GM18907 (cell line): ENCODE measurements around the gene P2RX4.
"Not testable (repeated sequence)": the region's sequence is repeated elsewhere in the genome, so short reads cannot be mapped to it uniquely, and the experiment has no call there.

Experiments used
- ATAC-seq: cut with Tn5 transposase; IDR thresholded peaks from one replicate; pipeline ENCODE4 v1.9.1; 2021; ENCODE audit warnings: mild to moderate bottlenecking, moderate library complexity; ENCODE audit not compliant: unreplicated experiment

P2RX4 gene

DNA sequence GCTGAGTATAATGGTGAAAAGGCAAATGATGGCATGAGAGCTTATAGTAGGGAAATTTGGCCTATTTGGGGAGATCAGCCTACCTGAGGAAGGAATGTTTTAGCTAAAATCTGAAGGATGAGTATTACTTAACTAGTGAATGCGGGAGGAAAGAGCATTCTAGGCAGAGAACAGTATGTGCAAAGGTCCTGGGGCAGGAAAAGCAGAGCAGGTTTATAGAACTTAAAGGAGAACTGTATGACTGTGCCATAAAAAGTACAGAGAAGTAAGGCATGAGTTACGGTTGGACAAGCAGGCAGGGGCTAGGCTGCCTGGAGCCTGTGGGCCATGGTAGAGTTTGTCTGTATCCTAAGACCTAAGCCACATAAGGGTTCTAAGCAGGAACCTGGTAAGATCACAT is 21.7 kb upstream of the P2RX4 start:
- ATAC-seq = no peak

DNA sequence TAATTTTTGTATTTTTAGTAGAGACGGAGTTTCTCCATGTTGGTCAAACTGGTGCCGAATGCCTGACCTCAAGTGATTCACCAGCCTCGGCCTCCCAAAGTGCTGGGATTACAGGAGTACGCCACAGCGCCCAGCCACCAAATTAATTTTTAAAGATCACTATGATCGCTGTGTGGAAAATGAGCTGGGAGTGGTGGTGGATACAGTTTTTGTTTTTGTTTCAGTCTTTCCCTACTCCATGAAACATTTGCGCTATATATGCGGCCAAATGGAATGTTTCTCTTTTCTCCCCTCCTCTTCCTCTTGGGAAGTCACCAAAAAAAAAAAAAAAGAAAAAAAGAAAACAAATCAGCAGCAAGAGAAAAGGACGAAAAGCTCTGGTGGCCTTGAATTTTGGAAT is 20.8 kb upstream of the P2RX4 start:
- no peak for ATAC-seq

DNA sequence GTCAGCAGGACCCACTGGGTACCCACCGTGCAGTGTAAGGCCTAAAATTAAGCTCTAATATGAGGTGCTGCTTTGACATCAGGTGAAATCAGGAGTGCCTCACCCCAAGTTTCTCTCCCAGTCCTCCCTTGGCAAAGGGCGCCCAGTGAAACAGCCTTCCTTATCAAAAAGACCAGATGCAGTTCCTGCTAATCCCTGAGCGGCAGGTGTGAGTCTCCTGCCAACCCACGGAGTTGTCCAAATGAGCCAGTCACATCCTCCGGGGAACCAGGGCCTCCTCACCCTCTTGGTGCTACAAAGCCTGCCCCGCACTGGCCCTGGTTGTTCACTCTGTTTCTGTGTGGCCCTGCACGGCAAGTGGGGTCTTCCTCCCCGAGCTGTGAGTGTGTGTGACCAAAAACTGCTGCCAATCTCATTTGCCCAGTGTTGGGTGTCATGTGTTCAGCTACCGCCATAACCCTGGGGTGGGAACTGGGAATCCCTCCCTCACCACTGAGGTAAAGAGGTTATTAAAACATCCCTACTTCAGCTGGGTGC is 20.2 kb upstream of the P2RX4 start:
- ATAC-seq = no peak

DNA sequence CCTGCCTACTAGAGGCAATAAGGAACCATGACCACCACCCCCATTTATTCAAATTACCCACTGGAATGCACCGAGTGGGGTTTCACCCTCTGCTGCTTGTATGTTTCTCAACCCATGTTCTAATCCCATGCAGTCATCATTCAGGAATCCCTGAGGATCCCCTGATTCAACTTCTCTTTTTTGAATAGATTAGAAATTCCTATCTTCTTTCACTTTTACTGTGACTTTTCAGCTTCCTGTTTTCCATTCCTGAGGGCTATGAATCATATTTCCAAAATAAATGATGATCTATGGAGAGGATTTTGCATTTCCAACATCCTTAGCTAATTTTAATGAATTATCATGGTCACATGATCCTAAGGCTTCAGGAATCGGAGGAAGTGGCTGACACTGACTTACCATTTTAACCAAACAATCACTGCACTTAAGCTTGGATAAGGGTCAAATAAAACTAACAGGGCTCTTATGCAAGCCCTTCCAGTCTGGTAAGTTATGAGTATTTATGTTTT is 19.4 kb upstream of the P2RX4 start:
- ATAC-seq = no peak

DNA sequence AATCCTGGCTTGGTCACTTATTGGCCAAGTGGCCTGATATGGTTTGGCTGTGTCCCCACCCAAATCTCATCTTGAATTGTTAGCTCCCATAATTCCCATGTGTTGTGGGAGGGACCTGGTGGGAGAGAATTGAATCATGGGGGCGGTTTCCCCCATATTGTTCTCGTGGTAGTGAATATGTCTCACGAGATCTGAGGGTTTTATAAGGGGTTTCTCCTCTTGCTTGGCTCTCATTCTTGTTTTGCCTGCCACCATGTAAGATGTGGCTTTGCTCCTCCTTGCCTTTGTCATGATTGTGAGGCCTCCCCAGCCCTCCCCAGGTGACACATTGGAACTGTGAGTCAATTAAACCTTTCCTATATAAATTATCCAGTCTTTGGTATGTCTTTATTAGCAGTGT is 18.8 kb upstream of the P2RX4 start:
- ATAC-seq = no peak

DNA sequence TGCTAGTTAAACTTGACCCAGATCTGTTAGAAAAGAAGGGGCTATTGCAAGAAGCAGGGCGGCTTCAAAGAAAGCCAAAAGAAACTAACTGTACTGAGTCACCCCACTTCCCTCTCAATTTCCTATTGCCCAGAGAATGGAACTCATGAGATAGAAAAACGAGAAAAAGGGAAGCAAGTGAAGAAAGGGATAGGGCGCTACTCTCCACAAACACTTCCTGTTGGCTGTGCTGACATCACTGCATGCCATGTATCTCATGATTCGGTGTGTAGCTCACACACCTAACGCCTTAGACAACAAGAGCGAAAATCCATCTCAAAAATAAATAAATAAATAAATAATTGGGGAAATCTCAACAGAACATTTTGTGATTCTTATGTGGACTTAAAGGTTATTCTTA is 13.0 kb upstream of the P2RX4 start:
- ATAC-seq = no peak

DNA sequence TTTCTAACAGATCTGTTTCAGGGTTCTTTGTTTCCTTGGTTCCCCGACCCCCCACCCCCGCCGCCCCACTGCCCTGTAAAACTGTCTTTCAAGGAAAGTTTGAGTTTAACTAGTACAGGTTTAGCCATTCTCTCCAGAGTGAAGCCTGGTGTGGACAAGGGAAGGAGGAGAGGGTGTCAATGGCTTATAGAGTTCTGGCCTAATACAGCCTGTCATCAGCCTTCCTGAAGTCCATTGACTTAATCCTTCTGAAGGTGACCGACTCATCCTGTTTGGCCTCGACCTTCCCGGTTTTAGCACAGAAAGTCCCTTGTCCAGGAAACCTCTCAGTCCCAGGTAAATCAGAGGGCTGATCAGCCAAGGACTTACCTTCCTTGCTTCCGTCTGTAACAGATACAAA is 11.0 kb upstream of the P2RX4 start:
- no peak for ATAC-seq

DNA sequence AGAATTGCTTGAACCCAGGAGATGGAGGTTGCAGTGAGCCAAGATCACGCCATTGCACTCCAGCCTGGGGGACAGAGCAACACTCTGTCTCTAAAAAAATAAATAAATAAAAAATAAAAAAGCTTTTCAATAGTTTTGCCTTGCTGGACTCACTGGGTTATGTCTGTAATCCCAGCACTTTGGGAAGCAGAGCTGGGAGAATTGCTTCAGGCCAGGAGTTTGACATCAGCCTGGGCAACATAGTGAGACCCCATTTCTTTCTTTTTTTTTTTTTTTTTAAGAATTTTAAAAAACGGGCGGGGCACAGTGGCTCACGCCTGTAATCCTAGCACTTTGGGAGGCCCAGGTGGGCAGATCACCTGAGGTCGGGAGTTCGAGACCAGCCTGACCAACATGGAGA is 8.8 kb upstream of the P2RX4 start:
- not testable (repeated sequence) for ATAC-seq

DNA sequence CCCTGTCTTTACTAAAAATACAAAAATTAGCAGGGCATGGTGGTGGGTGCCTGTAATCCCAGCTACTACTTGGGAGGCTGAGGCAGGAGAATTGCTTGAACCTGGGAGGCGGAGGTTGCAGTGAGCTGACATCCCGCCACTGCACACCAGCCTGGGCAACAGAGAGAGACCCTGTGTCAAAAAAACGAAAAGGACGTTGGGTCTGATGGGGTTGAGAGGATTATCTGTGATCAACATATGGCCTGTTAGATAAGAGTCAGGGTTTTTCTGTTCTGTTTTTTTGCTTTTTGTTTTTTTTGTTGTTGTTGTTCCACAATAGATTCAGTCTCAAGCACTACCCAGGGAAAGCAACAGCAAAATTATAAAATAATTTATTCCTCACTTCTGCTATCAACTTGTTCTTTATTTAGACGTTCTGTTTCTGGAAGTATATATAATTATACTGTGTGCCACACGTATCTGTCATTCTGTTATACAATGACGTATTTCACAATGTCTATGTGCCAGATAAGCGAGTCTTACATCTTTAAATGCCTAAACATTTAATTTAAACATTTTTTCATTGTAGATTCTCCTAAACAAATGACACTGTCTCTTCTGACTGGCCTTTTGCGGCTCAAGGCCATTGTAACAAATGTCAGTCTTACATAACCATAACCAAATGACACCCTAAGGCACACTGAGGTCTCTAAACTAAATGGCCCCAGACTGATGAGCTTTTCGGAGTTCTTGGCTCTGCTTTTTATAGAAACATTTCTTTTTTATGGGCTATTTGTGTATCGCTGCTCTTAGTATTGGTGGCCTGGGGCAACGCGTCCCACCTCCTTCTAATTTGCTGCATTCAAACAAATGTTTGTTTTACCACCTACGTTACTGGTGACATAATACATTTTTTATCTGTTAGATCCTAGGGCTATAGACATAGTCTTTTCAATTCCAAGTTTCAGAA is 7.2 kb upstream of the P2RX4 start:
- no peak for ATAC-seq

DNA sequence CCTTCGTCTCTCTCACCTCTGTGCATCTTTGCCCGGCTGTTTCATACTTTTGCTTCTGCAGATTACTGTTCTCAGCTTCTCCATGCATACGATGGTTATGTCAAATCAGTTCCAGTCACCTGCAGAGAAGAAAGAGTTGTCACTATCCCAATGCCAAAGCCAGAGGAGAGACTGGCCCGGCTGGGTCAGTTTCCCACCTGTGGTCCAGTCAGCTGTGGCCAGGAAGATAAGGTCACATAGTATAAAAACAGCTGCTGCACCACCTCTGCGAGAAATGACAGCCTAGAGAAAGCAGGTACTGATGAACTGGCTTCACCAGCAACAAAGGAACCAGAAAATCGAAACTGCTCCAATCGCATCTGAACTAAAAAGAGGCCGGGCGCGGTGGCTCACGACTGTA is 6.4 kb upstream of the P2RX4 start:
- ATAC-seq = no peak

DNA sequence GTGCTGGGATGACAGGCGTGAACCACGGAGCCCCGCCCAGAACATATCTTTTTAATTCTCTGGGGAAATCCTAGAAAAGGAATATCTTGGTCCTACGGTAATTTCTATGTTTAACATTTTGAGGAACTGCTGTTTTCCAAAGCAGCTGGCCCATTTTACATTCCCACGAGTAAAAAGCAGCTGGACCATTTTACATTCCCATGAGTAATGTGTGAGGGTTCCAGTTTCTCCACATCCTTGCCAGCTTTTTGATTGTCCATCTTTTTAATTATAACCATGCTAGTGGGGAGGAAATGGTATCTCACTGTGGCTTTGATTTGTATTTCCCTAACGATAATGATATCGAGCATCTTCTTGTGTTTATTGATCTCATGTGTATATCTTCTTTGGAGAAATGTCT is 4.4 kb upstream of the P2RX4 start:
- no peak for ATAC-seq

DNA sequence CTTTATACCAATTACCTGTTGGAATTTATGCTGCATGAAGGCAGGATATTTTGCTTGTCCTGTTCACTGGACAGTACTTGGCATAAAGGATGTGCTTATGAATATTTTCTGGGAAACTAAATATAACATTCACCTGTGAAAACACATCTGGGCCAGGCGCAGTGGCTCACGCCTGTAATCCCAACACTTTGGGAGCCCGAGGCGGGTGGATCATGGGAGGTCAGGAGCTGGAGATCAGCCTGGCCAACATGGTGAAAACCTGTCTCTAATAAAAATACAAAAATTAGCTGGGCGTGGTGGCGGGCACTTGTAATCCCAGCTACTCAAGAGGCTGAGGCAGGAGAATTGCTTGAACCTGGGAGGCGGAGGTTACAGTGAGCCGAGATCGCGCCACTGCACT is 1.4 kb upstream of the P2RX4 start:
- ATAC-seq = not testable (repeated sequence)

DNA sequence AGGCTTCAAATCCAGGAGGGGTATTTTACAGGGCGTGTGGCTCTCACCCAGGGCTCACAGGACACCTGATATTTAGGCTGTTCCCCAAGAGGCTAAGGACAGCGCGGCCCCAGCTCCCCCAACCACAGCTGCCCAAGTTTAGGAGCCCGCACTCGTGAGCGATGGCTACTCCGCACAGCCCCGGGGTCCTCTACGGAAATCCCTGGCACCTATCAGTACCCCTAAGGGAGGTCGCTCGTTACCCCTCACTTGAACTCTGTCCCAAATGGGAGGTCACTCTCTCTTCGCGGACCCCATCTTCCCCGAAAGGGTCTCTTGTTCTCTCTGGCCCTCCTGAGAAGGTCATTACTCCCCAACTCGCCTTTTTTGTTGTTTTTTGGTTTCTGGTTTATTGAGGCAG is 708 bp upstream of the P2RX4 start:
- ATAC-seq = no peak

DNA sequence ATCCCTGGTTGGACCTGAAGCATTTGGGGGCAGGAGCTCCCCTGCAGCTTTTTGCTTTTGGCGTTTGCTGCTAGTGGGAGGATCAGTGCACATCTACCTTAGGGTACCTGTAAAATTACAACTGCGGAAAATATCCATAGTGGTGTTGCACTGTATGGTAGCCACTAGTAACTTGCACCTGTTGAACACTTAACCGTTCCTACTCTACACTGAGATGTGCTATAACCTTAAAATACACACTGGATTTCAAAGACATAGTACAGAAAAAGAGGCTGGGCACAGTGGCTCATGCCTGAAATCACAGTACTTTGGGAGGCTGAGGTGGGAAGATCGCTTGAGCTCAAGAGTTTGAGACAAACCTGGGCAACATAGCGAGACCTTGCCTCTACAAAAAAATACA is 2.9 kb downstream of the P2RX4 start:
- no peak for ATAC-seq

DNA sequence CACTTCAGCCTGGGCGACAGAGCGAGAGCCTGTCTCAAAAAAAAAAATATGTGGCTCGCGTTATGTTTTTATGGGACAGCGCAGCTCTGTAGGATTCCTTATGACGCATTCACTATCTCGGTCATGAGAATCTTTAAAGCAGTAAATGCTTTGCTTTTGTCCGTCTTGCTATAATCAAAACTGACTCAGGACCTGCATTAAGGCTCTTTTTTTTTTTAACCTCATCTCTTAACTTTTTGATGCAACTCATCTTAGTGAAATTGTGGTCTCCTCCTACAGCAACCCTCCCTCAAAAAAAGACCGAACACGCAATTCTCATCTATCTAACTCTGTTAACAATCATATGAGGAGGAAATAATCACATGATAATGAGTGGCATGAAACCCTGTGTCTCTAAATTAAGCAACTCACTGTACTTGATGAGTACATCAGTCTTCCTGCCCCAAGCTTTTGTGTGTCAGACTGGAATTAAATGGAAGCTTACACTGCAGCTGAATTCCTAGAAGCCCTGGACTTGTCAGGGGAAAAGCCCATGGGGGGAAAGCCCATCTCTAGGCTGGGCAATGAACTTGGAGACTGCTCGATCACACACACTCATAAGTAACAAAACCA is 4.3 kb downstream of the P2RX4 start:
- ATAC-seq = no peak

DNA sequence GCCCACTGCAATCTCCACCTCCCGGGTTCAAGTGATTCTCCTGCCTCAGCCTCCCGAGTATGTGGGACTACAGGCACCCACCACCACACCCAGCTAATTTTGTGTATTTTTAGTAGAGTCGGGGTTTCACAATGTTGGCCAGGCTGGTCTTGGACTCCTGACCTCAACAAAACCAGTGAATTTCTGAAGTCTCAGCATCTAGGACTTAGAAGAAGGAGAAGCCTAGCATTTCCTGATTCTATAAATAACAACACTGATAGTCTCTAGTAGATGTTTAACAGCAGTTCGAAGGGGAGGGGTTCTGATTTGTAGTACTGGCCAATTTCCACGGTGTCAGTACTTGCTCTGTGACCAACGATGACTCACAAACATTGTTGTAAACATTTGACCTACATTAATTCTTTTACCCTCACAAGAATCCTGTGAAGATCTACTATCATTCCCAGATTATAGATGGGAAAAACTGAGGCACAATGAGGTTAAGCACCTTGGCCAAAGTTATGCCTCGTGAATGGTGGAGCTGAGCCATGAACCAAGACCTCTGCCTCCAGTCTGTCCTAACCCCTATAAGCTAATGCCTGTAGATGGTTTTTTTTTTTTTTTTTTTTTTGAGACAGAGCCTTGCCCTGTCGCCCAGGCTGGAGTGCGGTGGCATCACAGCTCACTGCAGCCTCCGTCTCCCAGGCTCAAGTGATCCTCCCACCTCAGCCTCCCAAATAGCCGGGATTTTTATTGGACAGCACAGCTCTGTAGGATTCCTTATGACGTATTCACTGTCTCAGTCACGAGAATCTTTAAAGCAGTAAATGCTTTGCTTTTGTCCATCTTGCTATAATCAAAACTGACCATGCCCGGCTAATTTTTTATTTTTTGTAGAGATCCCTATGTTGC is 5.2 kb downstream of the P2RX4 start:
- ATAC-seq = no peak

DNA sequence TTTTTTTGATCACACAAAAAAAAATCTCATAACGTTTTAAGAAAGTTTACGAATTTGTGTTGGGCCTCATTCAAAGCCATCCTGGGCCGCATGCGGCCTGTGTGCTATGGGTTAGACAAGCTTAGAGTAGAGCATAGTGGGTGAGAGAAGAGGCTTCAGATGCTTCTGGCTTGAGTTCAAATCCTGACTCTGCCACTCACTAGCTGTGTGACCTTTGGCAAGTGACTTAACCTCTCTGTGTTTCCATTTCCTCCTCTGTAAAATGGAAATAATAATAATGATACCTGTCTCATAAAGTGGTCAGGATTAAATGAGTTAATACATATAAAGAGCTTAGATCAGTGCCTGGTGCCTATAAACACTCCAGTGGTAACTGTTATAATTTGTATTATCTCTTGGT is 6.2 kb downstream of the P2RX4 start:
- ATAC-seq = no peak

DNA sequence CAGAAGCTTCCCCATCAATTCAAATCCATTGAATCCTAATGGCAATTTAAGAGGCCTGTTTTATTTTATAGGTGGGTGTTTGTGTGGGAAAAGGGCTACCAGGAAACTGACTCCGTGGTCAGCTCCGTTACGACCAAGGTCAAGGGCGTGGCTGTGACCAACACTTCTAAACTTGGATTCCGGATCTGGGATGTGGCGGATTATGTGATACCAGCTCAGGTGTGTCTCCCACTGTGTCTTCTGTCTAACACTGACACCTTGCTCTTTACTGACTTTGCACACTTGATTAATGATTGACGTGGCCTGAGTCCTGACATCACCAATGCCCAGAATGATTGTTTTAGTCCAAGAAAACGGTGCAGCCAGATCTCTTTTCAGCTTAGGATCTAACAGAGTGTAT is 7.1 kb downstream of the P2RX4 start:
- no peak for ATAC-seq

DNA sequence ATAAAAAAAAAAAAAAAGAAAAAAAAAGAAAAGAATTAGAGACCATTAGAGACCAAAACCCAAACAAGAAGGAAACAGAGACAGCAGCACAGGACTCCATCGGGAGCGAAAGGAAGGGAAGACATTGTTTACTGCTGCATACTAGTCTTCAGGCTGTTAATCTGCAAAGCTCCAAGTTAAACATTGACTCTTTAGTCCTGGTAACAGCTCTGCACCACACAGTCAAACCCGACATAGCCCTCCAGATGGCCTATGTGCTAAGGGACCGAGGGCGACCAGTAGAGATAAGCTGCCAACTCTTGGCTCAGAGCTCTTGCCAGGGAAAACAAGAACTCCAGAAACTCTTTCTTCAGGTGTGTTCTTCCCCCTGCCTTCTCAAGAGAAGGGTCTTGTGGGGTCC is 7.8 kb downstream of the P2RX4 start:
- ATAC-seq = no peak

DNA sequence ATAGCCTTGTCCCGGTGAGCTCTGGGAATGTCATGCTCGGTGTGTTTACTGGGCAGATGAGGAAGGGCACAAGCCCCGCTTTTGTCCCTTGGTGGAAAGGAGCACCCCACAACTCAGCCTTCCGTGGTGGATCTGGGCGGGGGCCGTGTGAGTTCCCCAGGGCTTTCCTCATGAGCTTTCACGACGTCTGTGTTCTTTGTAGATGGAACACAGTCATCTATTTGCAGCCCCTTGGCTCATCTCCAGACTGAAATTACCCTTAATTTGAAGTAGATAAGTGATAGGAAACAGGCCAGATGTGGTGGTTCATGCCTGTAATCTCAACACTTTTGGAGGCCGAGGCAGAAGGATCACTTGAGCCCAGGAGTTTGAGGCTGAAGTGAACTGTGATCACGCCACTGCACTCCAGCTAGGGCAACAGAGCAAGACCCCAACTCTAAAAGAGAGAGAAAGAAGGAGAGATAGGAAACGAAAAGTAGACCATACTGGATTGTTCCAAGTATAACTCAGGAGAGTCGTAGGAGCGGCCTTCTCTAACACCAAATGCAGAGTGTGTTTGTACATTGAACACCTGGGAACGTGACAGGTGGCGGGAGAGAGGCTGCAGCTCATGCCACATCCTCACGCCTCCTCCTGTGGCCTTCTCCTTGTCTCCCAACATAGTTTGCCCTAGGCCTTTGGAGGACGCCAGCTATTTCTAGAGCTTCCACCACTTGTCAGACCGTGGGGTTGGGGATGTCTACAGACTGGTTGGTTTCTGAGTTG is 8.8 kb downstream of the P2RX4 start:
- ATAC-seq = no peak
